HFFc6 (cell line): ENCODE measurements around the gene MEN1. TPM values are rescaled to one million over a fixed set of nuclear protein-coding genes. Genes with fewer than 3 reads are reported as not detected.
A peak's percentile ranks its signal among the peaks of the same experiment; 100 is the strongest.

Experiments
- DNase-seq: peaks from one replicate; pipeline ENCODE4 v3.0.0-alpha.2; 2018
- H3K27ac Mint-ChIP-seq: 2 replicates; pipeline ENCODE4 v1.8.0; 2020; ENCODE audit warnings: mild to moderate bottlenecking, mixed read lengths
- H3K27me3 Mint-ChIP-seq: 2 replicates; pipeline ENCODE4 v1.8.0; 2021; ENCODE audit warnings: mild to moderate bottlenecking, moderate library complexity, mixed read lengths; ENCODE audit not compliant: insufficient read depth
- H3K36me3 Mint-ChIP-seq: 2 replicates; pipeline ENCODE4 v1.8.0; 2021; ENCODE audit warnings: low read depth, mixed read lengths
- H3K4me1 Mint-ChIP-seq: 2 replicates; pipeline ENCODE4 v1.8.0; 2020; ENCODE audit warnings: low read depth, mixed read lengths
- H3K4me3 Mint-ChIP-seq: 2 replicates; pipeline ENCODE4 v1.8.0; 2020; ENCODE audit warnings: mild to moderate bottlenecking, moderate library complexity, mixed read lengths
- H3K9me3 Mint-ChIP-seq: 2 replicates; pipeline ENCODE4 v1.8.0; 2020; ENCODE audit warnings: mild to moderate bottlenecking, mixed read lengths
- CTCF ChIP-seq: fragments of 200-600 bp; sonication (generic); IDR thresholded peaks from 2 replicates; pipeline ENCODE4 v1.5.0; 2021; ENCODE audit warnings: antibody characterized with exemption, mild to moderate bottlenecking
- total RNA-seq, 6 experiments: library from RNA; stranded (reverse); fragmentation: NEBNext Ultra II Directional; extraction: Animal tissue kit (Norgen Biotek cat#: 25700); gene quantifications; 2 replicates in 1 of 6; 3 replicates in 5 of 6; pipeline ENCODE4 v1.2.3, GENCODE V29; 2021

Gene MEN1
- total RNA-seq, 6 experiments from 2014 or later, result 23.9 to 35.5 (median 26.9) TPM

DNA sequence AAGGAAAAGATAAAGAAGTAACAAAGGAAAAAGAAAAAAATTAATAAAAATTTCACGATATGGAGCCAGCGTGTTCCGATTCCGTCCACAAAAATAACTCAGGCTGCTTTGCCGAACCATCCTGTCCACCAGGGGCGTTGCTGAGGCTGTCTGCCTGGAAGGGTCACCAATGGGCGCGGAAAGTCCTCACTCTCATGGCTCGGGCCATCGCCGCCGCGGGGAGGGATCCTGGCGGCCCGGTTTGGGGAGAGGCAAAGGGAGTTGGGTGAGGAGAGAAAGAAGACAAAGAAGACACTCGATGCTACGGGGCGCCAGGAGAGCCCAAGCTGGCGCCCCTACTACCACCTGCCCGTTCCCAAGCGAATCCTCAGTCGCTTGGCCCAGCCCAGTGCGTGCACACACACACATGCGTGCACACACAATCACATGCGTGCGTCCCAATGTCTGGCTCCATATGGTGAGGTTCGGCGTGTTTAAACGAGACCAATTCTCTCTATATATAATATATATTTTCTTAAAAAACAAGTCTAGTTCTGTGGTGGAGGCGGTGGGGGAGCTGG lies 45.0 kb downstream of the MEN1 start:
- no peak overlapping the region for H3K4me3 Mint-ChIP-seq
- peaks cover 9% of the 10 kb centered on the region for H3K27me3 Mint-ChIP-seq
- no peak for DNase-seq
- H3K36me3 Mint-ChIP-seq, result peaks cover 61% of the 10 kb centered on the region
- no peak overlapping the region for H3K27ac Mint-ChIP-seq
- H3K9me3 Mint-ChIP-seq, result no peaks in the 10 kb centered on the region
- H3K4me1 Mint-ChIP-seq, result peaks cover 34% of the 10 kb centered on the region
- TF ChIP-seq CTCF, result peak; percentile 37; the same call in 1 of the 2 replicates

DNA sequence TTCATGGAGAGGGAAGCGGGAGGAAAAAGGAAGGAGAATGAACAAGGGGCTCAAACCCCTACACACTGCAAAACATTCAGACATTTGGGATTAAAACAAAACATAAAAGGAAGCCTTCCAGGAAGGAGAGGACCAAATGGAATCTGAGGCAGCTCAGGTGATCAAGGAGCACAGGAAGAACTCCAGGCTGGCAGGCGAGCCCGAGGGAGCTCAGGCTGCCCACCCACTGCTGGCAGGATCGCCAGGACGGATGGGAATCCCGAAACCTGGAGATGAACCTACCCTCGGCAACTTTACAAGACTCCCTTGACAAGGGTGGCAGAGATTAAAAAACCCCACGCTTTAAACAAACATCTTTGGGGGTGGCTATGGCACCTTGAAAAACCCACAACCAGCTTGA lies 45.6 kb downstream of the MEN1 start:
- Mint-ChIP-seq H3K4me1 (peaks cover 34% of the 10 kb centered on the region), H3K4me3 (no peak overlapping the region), H3K27ac (no peak overlapping the region), H3K27me3 (peaks cover 9% of the 10 kb centered on the region), H3K36me3 (peaks cover 58% of the 10 kb centered on the region), H3K9me3 (no peaks in the 10 kb centered on the region)
- no peak for TF ChIP-seq CTCF
- no peak for DNase-seq

GRCh38 chr11:64764040-64764611 lies 46.2 kb downstream of the MEN1 start:
- peaks cover 52% of the 10 kb centered on the region for H3K36me3 Mint-ChIP-seq
- peaks cover 9% of the 10 kb centered on the region for H3K27me3 Mint-ChIP-seq
- peaks cover 34% of the 10 kb centered on the region for H3K4me1 Mint-ChIP-seq
- no peak for TF ChIP-seq CTCF
- no peaks in the 10 kb centered on the region for H3K9me3 Mint-ChIP-seq
- peak overlapping the region; percentile 49; the same call in 1 of the 2 replicates for H3K27ac Mint-ChIP-seq
- no peak for DNase-seq
- no peak overlapping the region for H3K4me3 Mint-ChIP-seq

GRCh38 chr11:64763526-64764039 lies 46.8 kb downstream of the MEN1 start:
- Mint-ChIP-seq H3K36me3 (peaks cover 48% of the 10 kb centered on the region), H3K4me3 (peak overlapping the region; percentile 24; the same call in 1 of the 2 replicates)

More at GRCh38 chr11:64763526-64764039, 46.8 kb downstream of the MEN1 start:
- Mint-ChIP-seq H3K27ac (peak overlapping the region; percentile 75), H3K4me1 (peaks cover 34% of the 10 kb centered on the region), H3K9me3 (no peaks in the 10 kb centered on the region), H3K27me3 (peaks cover 9% of the 10 kb centered on the region)
- TF ChIP-seq CTCF, result no peak
- no peak for DNase-seq
